ENCODE data around the gene RELT.
A peak's percentile ranks its signal among the peaks of the same experiment; 100 is the strongest.

RELT gene

DNA sequence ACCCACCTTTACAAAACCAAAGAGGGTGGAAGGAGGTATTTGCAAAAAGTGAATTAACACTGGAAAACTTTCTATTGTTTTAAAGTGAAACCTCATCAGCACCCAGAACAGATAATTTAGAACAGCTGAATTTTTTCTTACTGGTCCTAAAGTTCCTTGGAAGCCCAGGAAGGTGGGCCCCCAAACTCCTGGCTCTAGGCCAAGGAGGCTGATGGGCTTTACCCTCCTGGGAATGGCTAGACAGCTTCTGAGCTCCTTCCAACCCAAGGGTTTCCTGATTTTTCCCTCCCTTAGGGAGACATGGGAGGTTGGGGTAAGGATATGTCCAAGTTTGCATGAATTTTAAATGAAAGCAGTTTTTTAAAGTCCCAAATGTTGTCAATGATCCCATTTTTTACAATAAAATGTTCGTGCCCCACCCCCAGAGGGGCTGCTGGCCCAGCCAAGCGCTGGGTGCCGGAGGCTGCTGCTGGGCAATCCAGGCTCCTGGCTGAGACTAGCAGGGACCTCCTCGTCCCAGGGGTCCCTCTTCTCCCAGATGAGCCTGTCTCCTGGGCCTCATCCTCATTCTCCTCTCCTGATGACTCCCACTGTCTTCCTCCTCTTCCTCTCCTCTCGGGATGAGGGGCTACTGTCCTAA is 28.4 kb downstream of the RELT start:
- no peak for DNase-seq (ENCODE audit: low read depth, low spot score)

DNA sequence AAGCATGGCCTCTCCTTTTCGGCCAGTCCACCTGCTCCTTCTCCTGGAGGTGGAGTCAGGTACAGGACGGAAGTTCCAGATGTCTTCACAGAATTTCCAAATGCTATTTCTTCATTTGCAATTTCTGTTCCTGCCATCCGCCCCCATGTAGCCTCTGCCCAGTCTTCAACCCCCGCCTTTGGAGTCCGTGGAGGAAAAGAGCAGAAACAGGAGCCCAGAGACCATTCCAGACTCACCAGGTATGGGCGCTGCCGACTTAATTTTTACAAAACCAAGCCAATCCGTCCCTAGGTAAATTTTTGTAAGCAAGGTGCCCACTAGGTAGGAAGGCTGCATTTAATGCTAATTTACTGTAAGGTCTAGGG is 28.9 kb downstream of the RELT start:
- DNase-seq (ENCODE audit: low read depth, low spot score) = no peak

DNA sequence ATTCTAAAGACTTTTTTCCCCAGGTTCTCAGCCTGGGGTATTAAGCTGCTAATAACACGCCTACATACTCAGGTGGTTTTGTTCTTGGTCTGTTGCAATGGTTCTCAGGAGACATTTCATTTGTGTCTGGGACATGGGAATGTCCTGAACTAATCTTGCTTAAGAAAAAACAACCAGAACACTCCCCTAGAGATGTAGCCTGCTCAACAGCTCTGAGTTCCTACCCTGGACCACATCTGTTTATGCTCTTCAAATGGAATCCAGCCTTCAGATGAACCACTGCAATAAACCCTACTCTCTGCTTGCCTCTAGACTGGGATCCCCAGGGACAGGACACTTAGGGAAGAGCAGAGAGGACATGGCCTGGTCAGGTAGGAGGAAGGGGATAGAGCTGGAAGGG is 29.9 kb downstream of the RELT start:
- no peak for DNase-seq (ENCODE audit: low read depth, low spot score)

DNA sequence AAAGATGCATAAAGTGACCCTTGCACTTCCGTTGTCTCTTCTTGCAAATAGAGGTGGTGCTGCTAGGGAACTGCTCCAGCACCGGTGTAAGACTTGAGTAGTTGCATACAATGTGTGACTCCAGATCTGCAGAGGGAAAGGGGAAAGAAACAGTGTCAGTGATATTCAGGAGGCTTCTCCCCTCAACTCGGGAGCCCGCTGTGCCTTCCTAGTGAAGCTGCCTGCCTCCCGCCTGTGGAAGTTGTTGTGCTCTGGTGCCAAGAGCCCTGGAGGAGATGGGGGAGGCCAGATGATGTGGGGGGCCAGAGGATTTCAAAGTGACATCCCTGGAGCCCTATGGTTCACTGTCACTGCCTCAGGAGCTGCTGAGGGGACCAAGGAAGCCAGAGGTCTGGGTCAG is 30.4 kb downstream of the RELT start:
- DNase-seq (ENCODE audit: low read depth, low spot score) = no peak

DNA sequence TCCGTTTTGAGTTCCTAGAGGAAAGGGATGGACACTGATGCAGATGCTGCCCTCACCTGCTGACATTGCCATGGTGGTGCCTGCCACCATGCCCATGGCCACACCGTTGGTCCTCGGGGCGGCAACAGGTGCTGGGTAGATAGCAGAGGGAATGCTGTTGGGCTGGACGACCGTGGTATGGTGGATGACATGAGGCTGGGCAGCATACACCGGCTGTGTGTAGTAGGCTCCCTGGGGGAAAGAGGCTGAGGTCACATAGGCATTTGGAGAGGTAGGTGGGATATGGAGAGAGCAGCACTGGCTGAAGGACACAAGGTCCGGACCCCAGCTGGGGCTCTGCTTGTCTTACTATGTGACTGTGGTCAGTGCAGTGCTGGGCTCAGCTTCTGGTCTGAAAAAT is 33.2 kb downstream of the RELT start:
- no peak for DNase-seq (ENCODE audit: low read depth, low spot score)

DNA sequence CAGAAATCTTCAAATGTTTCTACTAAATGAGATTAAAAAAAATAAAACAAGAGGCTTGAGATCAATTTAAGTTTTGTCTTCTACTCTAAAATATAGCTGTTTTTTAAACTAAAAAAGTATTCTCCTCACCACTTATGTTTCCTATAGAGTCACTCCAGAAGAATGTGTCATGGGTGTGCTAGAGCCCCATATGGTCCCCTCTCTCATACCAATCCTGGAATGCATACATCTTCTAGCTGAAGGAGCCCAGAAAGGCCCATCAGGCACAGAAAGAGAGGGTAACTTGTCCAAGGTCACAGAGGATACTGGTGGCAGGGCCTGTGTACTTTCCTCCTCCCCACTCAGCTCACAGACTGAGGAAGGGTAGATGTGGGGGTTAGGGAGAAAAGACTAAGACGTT is 34.4 kb downstream of the RELT start:
- no peak for DNase-seq (ENCODE audit: low read depth, low spot score)

DNA sequence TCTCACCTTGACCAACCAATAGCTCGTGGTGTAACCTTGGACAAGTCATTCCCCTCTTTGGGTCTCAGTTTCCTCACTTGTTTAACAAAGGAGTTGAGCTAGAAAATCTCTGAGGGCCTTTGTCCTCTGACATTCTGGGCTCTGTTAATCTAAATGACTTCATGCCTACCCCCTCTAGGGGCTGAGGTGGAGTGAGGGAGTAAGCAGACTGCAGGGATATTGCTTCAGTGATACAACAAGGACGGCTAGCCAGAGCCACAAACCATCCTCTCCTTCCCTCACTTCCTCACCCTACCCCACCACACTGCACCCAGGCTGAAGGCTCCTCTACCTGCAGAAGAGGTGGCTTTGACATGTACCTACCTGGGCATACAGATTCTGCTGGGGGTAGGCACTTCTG is 34.8 kb downstream of the RELT start:
- DNase-seq (ENCODE audit: low read depth, low spot score) = no peak

DNA sequence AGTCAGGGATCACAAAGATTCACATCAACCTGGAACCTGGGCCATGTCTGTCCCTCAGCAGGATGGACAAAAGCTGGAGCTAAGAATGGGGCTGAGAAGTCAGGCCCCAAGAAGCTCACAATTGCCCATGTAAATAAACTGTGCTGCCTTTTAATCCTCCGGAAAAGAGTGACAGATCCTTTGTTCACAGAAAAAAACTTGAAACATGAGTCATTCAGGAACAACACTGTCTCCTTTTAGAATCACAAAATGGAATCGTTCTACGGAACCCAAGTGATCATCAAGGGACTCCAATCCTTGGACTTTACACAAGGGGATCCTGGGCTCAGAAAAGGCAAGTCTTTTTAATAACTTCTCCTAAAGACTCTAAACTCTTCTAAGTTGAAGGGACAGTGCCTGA is 36.1 kb downstream of the RELT start:
- peak; percentile 67 for DNase-seq (ENCODE audit: low read depth, low spot score)

DNA sequence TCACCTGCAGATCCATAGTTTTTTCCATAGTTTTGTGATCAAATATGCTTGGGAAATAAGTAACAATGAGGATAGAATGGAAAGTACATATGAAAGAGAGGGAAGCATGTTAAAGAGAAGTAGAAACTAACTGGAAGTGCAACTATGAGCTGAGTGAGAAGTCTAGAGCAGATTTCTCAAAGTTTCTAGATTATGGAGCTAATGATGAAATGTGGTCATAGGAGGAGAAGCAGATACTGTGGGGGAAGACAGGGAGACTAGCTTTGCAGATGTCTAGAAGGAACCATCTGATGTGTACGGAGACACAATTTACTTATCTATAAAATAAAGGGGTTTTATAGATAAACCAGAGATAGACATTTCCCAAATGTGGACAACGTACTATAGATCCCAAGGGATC is 37.1 kb downstream of the RELT start:
- DNase-seq (ENCODE audit: low read depth, low spot score) = no peak

DNA sequence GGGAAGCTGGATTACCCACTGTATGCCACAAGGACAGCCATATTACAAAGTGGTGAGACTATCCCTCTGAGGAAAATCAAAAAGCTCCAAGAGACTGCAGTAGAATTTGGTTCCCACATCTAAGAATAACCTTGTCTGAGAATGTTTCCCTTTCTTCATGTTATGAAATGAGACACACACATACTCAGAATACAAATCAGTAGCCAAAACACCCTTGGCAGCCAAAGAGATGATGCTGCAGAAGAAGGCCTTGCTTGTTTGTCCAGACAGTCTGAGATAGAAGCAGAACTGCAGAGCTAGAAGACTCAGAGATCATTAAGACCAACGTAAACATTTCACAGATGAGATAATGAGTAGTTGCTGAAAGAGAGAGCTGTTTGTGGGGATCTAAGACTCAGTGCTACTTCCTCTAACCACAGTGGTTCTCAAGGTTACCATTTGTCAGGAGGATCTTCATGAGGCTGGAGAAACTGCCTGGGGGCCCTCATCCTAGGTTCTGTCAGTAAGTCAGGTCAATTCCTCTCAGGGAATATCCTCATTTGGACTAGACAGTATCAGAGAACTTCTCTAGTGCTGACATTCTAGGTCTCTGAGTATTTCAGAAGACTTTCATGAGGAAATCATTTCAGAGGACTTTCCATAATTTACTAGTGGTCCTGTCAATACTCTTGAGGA is 38.9 kb downstream of the RELT start:
- DNase-seq (ENCODE audit: low read depth, low spot score) = peak; percentile 55

DNA sequence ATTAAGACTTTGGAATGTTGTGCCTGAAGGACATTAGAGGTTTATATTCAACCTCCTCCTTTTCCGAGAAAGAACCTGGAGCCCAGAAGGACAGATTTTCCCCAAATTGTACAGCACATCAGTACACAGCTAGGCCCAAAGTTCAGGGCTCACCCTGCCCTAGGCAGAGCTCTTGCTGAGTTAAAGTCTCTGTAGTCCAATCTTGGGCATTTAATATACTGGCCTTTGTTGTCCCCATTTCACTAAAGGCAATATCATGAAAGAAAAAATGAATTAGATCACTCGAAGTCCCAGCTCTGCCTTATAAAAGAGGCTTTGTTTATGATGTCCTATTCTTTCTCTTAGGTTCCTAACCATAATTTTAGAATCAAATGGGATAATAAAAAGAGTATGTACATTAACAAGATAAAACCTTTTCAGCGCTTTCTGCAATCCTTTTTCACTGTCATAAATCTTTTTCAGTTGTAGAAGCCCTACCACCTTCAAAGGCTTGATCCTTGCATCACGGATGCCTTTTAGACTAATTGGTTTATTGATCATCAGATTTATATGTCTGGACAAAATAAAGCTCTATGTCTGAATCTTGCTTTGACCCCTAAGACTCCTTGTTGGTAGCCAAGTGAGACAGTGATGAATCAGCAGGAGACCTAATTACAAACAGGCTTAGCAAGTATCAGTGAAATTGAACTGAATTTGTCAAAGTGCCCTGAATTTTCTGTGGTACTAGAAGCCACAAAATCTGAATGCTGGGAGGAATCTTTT is 39.8 kb downstream of the RELT start:
- peak; percentile 41 for DNase-seq (ENCODE audit: low read depth, low spot score)

DNA sequence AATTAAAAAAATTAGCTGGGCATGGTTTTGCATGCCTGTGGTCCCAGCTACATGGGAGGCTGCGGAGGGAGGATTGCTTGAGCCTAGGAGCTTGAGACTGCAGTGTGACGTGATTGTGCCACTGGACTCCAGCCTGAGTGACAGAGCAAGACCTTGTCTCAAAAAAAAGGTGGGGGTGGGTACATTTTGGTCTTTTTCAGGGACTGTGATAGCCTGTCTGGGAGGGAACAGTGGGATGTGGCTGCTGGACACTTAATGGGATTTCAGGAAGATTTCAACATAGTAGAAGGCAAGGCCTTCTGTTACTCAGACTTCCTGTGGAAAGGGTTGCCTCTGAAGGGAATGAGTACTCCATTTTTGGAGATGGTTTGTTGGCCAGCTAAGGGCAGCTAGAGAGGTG is 40.6 kb downstream of the RELT start:
- DNase-seq (ENCODE audit: low read depth, low spot score) = no peak

DNA sequence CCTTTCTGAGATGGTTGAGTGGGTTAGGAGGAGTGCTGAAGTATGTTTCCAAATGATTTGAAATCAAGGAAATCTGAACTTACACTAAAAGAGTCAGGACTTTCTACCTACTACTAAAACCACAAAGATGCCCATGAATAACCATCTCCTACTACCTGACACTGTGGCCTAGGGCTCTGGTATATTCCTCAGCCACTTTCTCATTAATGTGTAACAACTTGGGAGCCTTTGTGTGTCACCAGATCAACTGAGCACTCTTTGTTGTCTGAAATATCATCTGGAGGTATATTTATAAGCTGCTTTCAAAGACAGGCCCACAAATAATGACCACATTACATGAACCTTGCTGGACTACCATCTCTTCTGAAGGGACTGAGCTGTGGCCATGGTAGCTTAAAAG is 43.9 kb downstream of the RELT start:
- no peak for DNase-seq (ENCODE audit: low read depth, low spot score)

DNA sequence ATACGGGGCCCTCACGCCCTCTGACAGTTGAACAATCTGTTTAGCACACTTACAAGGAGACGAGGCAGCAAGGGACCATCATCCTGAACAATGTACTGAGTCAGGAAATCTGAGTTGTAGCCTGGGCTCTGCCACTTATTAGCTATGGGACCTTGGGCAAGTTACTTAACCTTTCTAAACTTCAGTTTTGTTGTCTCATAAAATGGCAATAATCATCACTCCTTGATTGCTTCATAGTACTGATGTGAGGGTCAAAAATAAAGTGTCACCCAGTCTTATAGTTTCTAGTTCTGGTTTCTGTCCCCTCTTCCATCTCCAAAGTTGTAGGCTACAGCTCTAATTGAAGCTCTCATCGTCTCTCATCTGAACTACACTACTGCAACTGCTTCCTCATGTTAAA is 46.7 kb downstream of the RELT start:
- DNase-seq (ENCODE audit: low read depth, low spot score) = no peak

DNA sequence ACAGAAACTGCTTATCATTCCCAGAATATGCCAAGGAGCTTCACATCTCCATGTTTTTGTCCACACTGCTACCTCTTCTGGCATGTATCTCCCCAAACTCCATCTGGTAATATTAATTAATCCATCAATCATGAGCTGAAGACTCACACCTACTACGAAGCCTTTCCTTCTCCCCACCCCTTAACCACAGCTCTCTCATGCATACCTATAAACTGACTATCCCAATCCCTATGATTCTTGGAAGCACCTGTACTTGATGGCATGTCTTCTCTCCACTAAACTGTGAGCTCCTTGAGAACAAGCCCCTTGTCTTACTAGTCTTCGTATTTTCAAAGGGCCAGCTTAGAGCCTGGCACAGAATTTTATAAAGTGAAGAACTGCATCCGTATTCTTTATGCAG is 47.3 kb downstream of the RELT start:
- no peak for DNase-seq (ENCODE audit: low read depth, low spot score)

DNA sequence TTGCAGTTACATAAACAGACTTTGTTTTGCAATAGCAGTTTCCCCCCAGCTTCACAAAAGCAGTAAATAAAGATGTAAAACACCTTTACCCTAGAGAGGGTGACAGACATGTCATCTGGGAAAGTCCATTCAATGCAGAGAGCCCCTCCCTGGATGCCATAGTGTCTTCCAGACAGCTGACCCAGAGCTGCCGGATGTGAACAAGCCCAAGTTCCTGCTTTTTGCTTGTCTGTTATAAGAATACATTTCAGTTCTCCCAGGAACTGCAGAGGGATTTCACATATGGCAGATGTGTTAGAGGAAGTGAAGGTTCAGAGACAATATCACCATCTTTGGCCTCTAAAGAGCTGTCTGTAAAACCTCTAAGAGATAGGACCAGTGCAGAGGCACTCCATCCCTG is 48.9 kb downstream of the RELT start:
- DNase-seq (ENCODE audit: low read depth, low spot score) = no peak

DNA sequence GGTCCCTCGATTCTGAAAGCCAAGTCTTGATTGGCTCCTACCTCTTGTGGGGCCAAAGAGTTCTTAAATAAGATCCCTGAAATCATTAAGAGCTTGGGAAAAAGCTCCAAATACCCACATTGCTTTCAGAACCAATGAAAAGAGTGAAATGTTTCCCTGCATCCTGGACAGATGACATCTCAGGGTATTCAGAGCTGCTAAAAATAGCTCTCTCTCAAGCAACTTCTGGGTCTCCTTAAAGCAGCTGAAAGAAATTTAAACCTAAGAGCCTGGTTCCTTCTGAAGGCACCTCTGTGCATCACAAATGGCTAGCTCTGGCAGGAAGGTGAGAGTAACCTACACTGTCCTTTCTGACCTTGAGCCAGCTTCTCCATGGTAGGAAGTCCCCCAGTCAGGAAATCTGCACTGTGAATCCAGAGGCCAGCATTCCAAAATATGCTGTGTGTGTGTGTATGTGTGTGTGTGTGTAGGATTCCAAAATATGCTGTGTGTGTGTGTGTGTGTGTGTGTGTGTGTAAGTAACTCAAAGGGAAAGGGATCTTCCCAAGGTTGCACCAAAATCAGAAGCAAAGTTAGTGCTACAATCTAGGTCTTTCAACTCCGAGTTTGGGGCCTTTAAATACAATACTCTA is 50.1 kb downstream of the RELT start:
- DNase-seq (ENCODE audit: low read depth, low spot score) = peak; percentile 34

DNA sequence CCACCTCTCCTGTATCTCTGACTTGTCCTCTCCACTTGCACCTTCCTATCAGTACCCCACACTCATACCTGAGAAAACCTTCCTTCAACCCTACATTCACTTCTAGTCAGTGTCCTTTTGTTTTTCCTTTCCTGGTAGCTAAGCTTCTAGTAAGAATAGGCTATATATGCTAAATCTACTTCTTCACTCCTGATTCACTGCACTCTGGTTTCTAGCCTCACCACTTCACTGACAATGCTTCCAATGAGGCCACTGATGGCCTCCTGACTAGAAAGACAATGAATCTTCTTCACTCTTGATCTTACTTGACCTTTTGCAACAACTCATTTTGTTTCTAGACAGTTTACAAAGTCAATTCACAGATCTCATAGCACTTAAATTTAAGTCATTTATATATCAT is 52.0 kb downstream of the RELT start:
- DNase-seq (ENCODE audit: low read depth, low spot score) = no peak

DNA sequence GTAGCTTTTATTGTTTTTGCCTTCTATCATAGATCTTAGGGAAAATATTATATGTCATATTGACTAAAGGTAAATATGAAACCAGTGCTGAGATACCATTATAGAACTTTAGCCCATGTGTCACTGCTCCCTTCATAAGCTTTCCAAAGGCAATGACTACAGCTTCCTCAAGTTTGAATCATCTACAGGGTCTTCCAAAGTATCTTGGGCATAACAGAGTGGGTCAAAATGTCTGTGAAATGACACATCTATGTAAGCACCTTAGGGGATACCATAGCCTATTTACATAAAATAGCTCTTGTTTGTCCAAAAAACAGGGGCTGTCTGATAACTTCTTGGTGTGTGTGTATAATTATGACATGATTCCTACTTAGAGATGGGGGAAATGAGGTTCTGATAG is 52.5 kb downstream of the RELT start:
- DNase-seq (ENCODE audit: low read depth, low spot score) = no peak

DNA sequence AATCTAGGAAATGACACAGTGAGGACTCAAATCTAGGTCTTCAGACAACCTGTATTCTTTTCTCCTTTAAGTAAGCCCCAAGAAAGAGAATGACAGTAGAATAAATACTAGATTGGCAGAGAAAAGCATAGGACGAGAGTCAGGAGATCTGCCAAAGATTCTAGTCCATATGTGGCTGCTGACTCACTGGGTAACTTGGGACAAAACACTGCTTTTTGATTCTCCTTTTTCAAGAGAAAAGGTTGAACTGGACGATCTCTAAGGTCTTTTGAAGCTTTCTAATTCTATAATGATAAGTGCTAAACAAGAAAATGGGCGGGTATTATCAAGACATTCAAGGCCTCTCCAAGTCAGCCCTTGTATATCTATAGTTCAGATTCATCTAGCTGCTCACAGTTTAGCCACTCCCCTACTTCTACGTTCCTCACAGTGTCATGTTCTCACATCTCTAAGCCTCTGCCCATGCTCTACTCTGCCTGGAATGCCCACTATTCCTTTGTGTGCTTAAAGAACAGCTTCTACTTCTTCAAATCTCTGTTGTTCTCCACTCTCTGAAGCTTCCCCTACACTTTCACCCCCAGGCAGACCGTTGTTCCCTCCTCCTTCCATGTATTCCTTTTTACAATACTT is 53.0 kb downstream of the RELT start:
- peak; percentile 68 for DNase-seq (ENCODE audit: low read depth, low spot score)

DNA sequence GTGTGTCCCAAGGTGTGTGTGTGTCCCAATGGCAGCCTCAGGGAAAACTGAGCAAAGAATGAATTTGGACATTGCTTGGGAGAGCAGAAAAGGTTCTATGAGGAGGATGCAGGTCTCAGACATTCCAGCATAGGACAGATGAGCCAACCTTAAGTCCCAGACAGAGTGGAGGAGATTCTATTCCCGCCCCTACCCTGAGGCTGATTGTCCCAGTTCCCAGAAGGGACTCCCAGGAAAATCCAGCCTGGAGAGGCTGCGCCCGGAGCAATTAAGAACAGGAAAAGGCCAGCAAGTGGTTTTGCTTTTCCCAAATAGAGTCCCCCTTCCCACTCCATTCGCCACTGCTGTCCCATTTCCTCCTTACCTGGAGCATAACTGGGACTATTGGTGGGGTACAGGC is 54.1 kb downstream of the RELT start:
- no peak for DNase-seq (ENCODE audit: low read depth, low spot score)

DNA sequence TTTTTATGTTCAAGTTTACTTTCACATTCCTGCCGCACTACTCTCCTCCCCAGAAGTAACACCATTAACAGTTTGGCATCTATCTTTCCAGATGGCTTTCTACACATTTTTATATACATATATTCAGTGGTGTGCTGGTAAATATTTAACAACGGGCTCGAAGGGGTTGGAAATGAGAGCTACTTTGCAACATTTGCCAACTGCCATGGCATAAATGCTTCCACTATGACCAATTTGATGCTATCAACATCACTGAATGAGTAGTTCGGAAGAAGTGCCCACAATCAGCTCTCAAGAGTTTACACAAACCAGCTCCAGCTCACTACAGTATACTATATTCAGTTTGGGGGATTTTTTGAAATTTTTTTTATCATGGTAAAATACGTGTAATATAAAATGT is 55.2 kb downstream of the RELT start:
- DNase-seq (ENCODE audit: low read depth, low spot score) = no peak
